HG03354 (cell line): ENCODE data around the gene DDX10.
"Not testable (repeated sequence)": the region's sequence is repeated elsewhere in the genome, so short reads cannot be mapped to it uniquely, and the experiment has no call there.

Experiments used
- ATAC-seq: cut with Tn5 transposase; IDR thresholded peaks from one replicate; pipeline ENCODE4 v1.9.1; 2021; ENCODE audit warnings: mild to moderate bottlenecking; ENCODE audit not compliant: unreplicated experiment, poor library complexity, severe bottlenecking

The DDX10 gene

GRCh38 chr11:108664730-108665525 is at the start of gene DDX10:
TSS of gene DDX10 (plus strand) at chr11:108665069. CDS start at chr11:108665154, 85 bp downstream.
- ATAC-seq, result peak; percentile 76

- ATAC-seq, result no peak
These were observed 48.3 kb upstream of the DDX10 start for GRCh38 chr11:108616549-108616948.

GRCh38 chr11:108617055-108617454 is 47.8 kb upstream of the DDX10 start:
- no peak for ATAC-seq

- ATAC-seq, result no peak
These were observed 46.3 kb upstream of the DDX10 start for GRCh38 chr11:108618529-108618928.

GRCh38 chr11:108620958-108621772 is 43.7 kb upstream of the DDX10 start:
- ATAC-seq, result peak; percentile 90

GRCh38 chr11:108622341-108622740 is 42.5 kb upstream of the DDX10 start:
- no peak for ATAC-seq

GRCh38 chr11:108624196-108624925 is 40.5 kb upstream of the DDX10 start:
- ATAC-seq, result no peak

- no peak for ATAC-seq
These were observed 36.5 kb upstream of the DDX10 start for GRCh38 chr11:108628326-108628725.

- no peak for ATAC-seq
These were observed 36.1 kb upstream of the DDX10 start for GRCh38 chr11:108628812-108629211.

GRCh38 chr11:108629274-108629673 is 35.6 kb upstream of the DDX10 start:
- ATAC-seq, result no peak

- ATAC-seq, result no peak
These were observed 32.7 kb upstream of the DDX10 start for GRCh38 chr11:108632041-108632704.

GRCh38 chr11:108635106-108635505 is 29.8 kb upstream of the DDX10 start:
- no peak for ATAC-seq

GRCh38 chr11:108636222-108636621 is 28.6 kb upstream of the DDX10 start:
- ATAC-seq, result no peak

GRCh38 chr11:108639146-108639545 is 25.7 kb upstream of the DDX10 start:
- ATAC-seq, result no peak

- not testable (repeated sequence) for ATAC-seq
These were observed 23.1 kb upstream of the DDX10 start for GRCh38 chr11:108641752-108642151.

- ATAC-seq, result no peak
These were observed 20.9 kb upstream of the DDX10 start for GRCh38 chr11:108643974-108644373.

GRCh38 chr11:108645970-108646369 is 18.9 kb upstream of the DDX10 start:
- no peak for ATAC-seq

GRCh38 chr11:108647387-108647700 is 17.5 kb upstream of the DDX10 start:
- ATAC-seq, result no peak

- ATAC-seq, result peak; percentile 93
These were observed 17.0 kb upstream of the DDX10 start for GRCh38 chr11:108647701-108648527.
